SK-N-SH (cell line): ENCODE results near the gene MARS1. TPM values are rescaled to one million over a fixed set of nuclear protein-coding genes. Genes with fewer than 3 reads are reported as not detected.

Source experiments
- CTCF ChIA-PET: fragments of 300-600, 350-600 bp; formaldehyde crosslinking; extraction: SDS; loops from one replicate; lab custom pipeline; 2021; lab: Yijun Ruan, JAX
- POLR2A ChIA-PET: fragments of 350-600 bp; sonication (Branson Sonifier 250); formaldehyde crosslinking; extraction: SDS; loops from one replicate; lab custom pipeline; 2020; ENCODE audit warnings: antibody characterized with exemption, inconsistent platforms; lab: Yijun Ruan, JAX
- DNase-seq: peaks from one replicate; pipeline ENCODE4 v3.0.0; 2012
- H2AFZ ChIP-seq: fragments of 200-600 bp; sonication (generic); 2 replicates; pipeline ENCODE4 v1.8.1; 2016; ENCODE audit warnings: antibody characterized with exemption, mild to moderate bottlenecking, low read depth
- H3F3A ChIP-seq: fragments of 200-600 bp; sonication (generic); replicated peaks from 2 replicates; pipeline ENCODE3; 2016; ENCODE audit warnings: antibody characterized with exemption, mild to moderate bottlenecking; ENCODE audit not compliant: insufficient read depth
- H3K27ac ChIP-seq, 2 experiments: fragments of 200-500 bp in 1 of 2; fragments of 200-600 bp in 1 of 2; sonication (Bioruptor generic) in 1 of 2; sonication (generic), shearing (Covaris generic) in 1 of 2; 2 replicates each; pipeline versions ENCODE4 v1.5.1 to v1.6.1; 2014 to 2016; ENCODE audit warnings: low read depth in 2 of 2, inconsistent platforms in 1 of 2, low read length in 1 of 2, mild to moderate bottlenecking in 1 of 2, mixed read lengths in 1 of 2
- H3K27me3 ChIP-seq: fragments of 200-600 bp; sonication (generic), shearing (Covaris generic); 2 replicates; pipeline ENCODE4 v1.6.1; 2016; ENCODE audit warnings: mixed run types; ENCODE audit not compliant: insufficient read depth
- H3K36me3 ChIP-seq, 2 experiments: fragments of 200-500 bp in 1 of 2; fragments of 200-600 bp in 1 of 2; sonication (Bioruptor generic) in 1 of 2; sonication (generic) in 1 of 2; replicated peaks in 1 of 2; 2 replicates each; pipeline versions ENCODE3 to v1.5.1; 2014 to 2016; ENCODE audit warnings: low read length in 1 of 2, mild to moderate bottlenecking in 1 of 2; ENCODE audit not compliant: insufficient read depth in 2 of 2, control insufficient read depth in 1 of 2
- H3K4me1 ChIP-seq, 2 experiments: fragments of 200-500 bp in 1 of 2; fragments of 200-600 bp in 1 of 2; sonication (Bioruptor generic) in 1 of 2; sonication (generic), shearing (Covaris generic) in 1 of 2; 2 replicates each; pipeline versions ENCODE4 v1.5.1 to v1.6.1; 2014 to 2016; ENCODE audit warnings: low read depth in 1 of 2, low read length in 1 of 2, mixed run types in 1 of 2; ENCODE audit not compliant: insufficient read depth in 2 of 2, control insufficient read depth in 1 of 2
- H3K4me2 ChIP-seq: fragments of 200-600 bp; sonication (generic), shearing (Covaris generic); 2 replicates; pipeline ENCODE4 v1.6.1; 2017; ENCODE audit warnings: mixed run types
- H3K4me3 ChIP-seq, 2 experiments: fragments of 200-500 bp in 1 of 2; fragments of 200-600 bp in 1 of 2; sonication (Bioruptor generic) in 1 of 2; sonication (generic), shearing (Covaris generic) in 1 of 2; 2 replicates each; pipeline versions ENCODE4 v1.5.1 to v1.8.1; 2014 to 2016; ENCODE audit warnings: low read depth in 2 of 2, inconsistent platforms in 1 of 2, low read length in 1 of 2, mild to moderate bottlenecking in 1 of 2, mixed read lengths in 1 of 2, moderate library complexity in 1 of 2
- H3K79me2 ChIP-seq: fragments of 200-600 bp; sonication (generic); 2 replicates; pipeline ENCODE4 v1.8.1; 2017; ENCODE audit warnings: mild to moderate bottlenecking; ENCODE audit not compliant: insufficient read depth
- H3K9ac ChIP-seq: fragments of 200-600 bp; sonication (generic); 2 replicates; pipeline ENCODE4 v1.6.1; 2017; ENCODE audit warnings: mixed run types
- H3K9me2 ChIP-seq: fragments of 200-600 bp; sonication (generic); 2 replicates; pipeline ENCODE4 v1.6.1; 2017; ENCODE audit warnings: mixed run types
- H3K9me3 ChIP-seq: fragments of 200-600 bp; sonication (generic); 2 replicates; pipeline ENCODE4 v1.6.1; 2017; ENCODE audit warnings: mixed run types, mild to moderate bottlenecking, moderate library complexity
- H4K20me1 ChIP-seq: fragments of 200-600 bp; sonication (generic); 2 replicates; pipeline ENCODE4 v1.6.1; 2017; ENCODE audit warnings: mild to moderate bottlenecking, mixed run types; ENCODE audit not compliant: insufficient read depth
- ELF1 ChIP-seq: IDR thresholded peaks from 2 replicates; pipeline ENCODE4 v1.4.0; 2012
- EP300 ChIP-seq, 2 experiments: IDR thresholded peaks; 2 replicates each; pipeline versions ENCODE4 v1.4.0 to v1.6.1; 2012; ENCODE audit warnings: borderline replicate concordance in 1 of 2, low read depth in 1 of 2, low read length in 1 of 2
- EZH2phosphoT487 ChIP-seq: fragments of 200-600 bp; sonication (generic); IDR thresholded peaks from 2 replicates; pipeline ENCODE4 v1.6.1; 2017; ENCODE audit warnings: low read depth, mixed run types, mild to moderate bottlenecking, antibody characterized with exemption, moderate library complexity, borderline replicate concordance
- FOSL2 ChIP-seq: IDR thresholded peaks from 2 replicates; pipeline ENCODE4 v1.4.0; 2012; ENCODE audit warnings: low read depth, mild to moderate bottlenecking, moderate library complexity, borderline replicate concordance
- FOXJ3 ChIP-seq: sonication (generic); formaldehyde crosslinking; IDR thresholded peaks from 2 replicates; pipeline ENCODE4 v1.5.1; 2020; ENCODE audit warnings: mild to moderate bottlenecking, missing genetic modification reagents
- FOXM1 ChIP-seq: IDR thresholded peaks from 2 replicates; pipeline ENCODE4 v1.4.0; 2012; ENCODE audit warnings: low read depth, mild to moderate bottlenecking
- GABPA ChIP-seq: IDR thresholded peaks from 2 replicates; pipeline ENCODE4 v1.4.0; 2012; ENCODE audit warnings: low read depth, mild to moderate bottlenecking
- GATA2 ChIP-seq: sonication (generic); formaldehyde crosslinking; IDR thresholded peaks from 2 replicates; pipeline ENCODE4 v1.5.0; 2020; ENCODE audit warnings: mild to moderate bottlenecking, missing genetic modification reagents
- JUND ChIP-seq: IDR thresholded peaks from 2 replicates; pipeline ENCODE4 v1.4.0; 2012
- MEF2A ChIP-seq: IDR thresholded peaks from 2 replicates; pipeline ENCODE4 v1.4.0; 2012; ENCODE audit warnings: low read depth, borderline replicate concordance
- MXI1 ChIP-seq: IDR thresholded peaks from 2 replicates; pipeline ENCODE4 v1.6.1; 2012; ENCODE audit warnings: mild to moderate bottlenecking, low read depth, low read length, improper control_type of control experiment
- NRF1 ChIP-seq: IDR thresholded peaks from 2 replicates; pipeline ENCODE4 v1.6.1; 2012; ENCODE audit warnings: low read depth, mild to moderate bottlenecking, low read length
- POLR2AphosphoS5 ChIP-seq: IDR thresholded peaks from 2 replicates; pipeline ENCODE4 v1.6.1; 2012; ENCODE audit warnings: low read depth, low read length
- RAD21 ChIP-seq: IDR thresholded peaks from 2 replicates; pipeline ENCODE4 v1.6.1; 2012; ENCODE audit warnings: mild to moderate bottlenecking, low read length
- RCOR1 ChIP-seq: fragments of 150-350 bp; IDR thresholded peaks from 2 replicates; pipeline ENCODE4 v1.6.1; 2017; ENCODE audit warnings: antibody characterized with exemption, low read length
- RXRA ChIP-seq: IDR thresholded peaks from 2 replicates; pipeline ENCODE4 v1.4.0; 2012; ENCODE audit warnings: low read depth, mild to moderate bottlenecking, borderline replicate concordance
- SIN3A ChIP-seq: IDR thresholded peaks from 2 replicates; pipeline ENCODE4 v1.6.1; 2012; ENCODE audit warnings: low read depth, mild to moderate bottlenecking, low read length, moderate library complexity, borderline replicate concordance
- TAF1 ChIP-seq: IDR thresholded peaks from 2 replicates; pipeline ENCODE4 v1.6.1; 2012; ENCODE audit warnings: low read depth, mild to moderate bottlenecking, low read length, moderate library complexity, borderline replicate concordance
- TCF12 ChIP-seq: IDR thresholded peaks from 2 replicates; pipeline ENCODE4 v1.4.0; 2012
- TEAD4 ChIP-seq: IDR thresholded peaks from 2 replicates; pipeline ENCODE4 v1.4.0; 2012; ENCODE audit warnings: mild to moderate bottlenecking, borderline replicate concordance; ENCODE audit not compliant: insufficient read depth
- YY1 ChIP-seq: IDR thresholded peaks from 2 replicates; pipeline ENCODE4 v1.4.0; 2012; ENCODE audit warnings: low read depth, mild to moderate bottlenecking
- WGBS: methylation state at CpG from one replicate; pipeline ENCODE4 v1.1.6; 2017; ENCODE audit warnings: low lambda C conversion rate; 5-methylcytosine and 5-hydroxymethylcytosine counted together
- polyA plus RNA-seq, 3 experiments: library from polyadenylated mRNA; depleted of rRNA; stranded (reverse); fragments of >200 nt; gene quantifications; 2 replicates each; pipeline ENCODE4 v1.2.3, GENCODE V29; 2012
- TF ChIP-seq, protein P1 (sequence below): fragments of 150-350 bp; IDR thresholded peaks from 2 replicates; pipeline ENCODE4 v1.6.1; 2017; ENCODE audit warnings: antibody characterized with exemption, low read length, low read depth, borderline replicate concordance
- TF ChIP-seq, protein P2 (sequence below): fragments of 200-600 bp; sonication (generic); IDR thresholded peaks from 2 replicates; pipeline ENCODE4 v1.6.1; 2017; ENCODE audit warnings: antibody characterized with exemption, mild to moderate bottlenecking, moderate library complexity
- TF ChIP-seq, protein P3 (sequence below): IDR thresholded peaks from 2 replicates; pipeline ENCODE4; 2012
- TF ChIP-seq, protein P4 (sequence below): IDR thresholded peaks from 2 replicates; pipeline ENCODE4 v1.6.1; 2012; ENCODE audit warnings: mild to moderate bottlenecking, low read depth, low read length, moderate library complexity
- TF ChIP-seq, protein P5 (sequence below): IDR thresholded peaks from 2 replicates; pipeline ENCODE4 v1.4.0; 2012; ENCODE audit warnings: low read depth, borderline replicate concordance

Gene MARS1
- polyA plus RNA-seq, 1 of the 3 experiments (the other 2 are of a cell fraction), result 158 TPM

DNA sequence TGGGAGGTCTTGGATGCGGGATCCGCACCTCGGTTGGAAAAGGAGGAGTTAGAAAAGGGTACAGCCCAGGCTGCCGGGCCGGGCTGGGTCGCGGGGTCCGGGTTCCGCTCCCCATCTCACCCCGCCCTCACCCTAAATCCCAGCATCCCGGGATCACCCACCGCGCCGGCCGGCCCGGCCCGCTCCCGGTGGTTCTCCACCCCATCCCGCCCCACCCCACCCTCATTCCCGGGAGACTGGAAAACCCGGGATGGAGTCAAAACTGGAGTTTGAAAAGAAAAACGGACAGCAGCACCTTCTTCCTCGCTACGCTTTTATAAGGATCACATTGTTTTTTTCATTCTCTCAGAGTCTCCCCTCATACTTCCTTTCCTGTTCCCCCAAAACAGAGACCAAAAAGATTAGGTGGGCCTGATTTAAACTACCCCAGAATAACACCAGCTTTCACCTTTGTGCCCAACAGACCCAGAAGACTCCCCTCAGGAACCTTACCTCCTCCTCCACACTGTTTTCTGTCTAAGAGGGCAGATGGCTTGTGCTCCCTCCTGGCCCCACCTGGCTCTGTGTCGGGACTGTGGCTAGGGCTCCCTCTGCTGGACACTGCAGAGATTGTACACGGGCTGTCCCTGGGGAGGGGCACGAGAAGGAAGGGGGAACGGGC lies 25.5 kb upstream of the MARS1 start:
- POLR2A ChIA-PET, result no interaction called here
- DNase-seq, result peak; percentile 95
- Histone ChIP-seq H3K4me2 (peak overlapping the region; percentile 94), H3F3A (peaks cover 5% of the 10 kb centered on the region), H3K27me3 (peaks cover 13% of the 10 kb centered on the region; the same call in 1 of the 2 replicates), H3K4me3 (peak overlapping the region; percentile 60 to 90), H3K36me3 (no peaks in the 10 kb centered on the region), H3K79me2 (no peaks in the 10 kb centered on the region), H2AFZ (peak overlapping the region; percentile 84; the same call in 1 of the 2 replicates), H3K4me1 (peaks cover 0 to 20% of the 10 kb centered on the region in 2 experiments; a peak in 2 of 4 replicates), H3K9me2 (no peaks in the 10 kb centered on the region), H4K20me1 (no peaks in the 10 kb centered on the region), H3K27ac (peak overlapping the region; percentile 48 to 61; a peak in 3 of 4 replicates), H3K9me3 (no peaks in the 10 kb centered on the region), H3K9ac (peak overlapping the region; percentile 35; the same call in 1 of the 2 replicates)
- 3% methylated on average over 24 of the region's 28 CpGs for WGBS
- CTCF ChIA-PET, result interaction anchor here (0.6 to 13.7 kb wide), 36 partner anchors 9 to 1531 kb away, joined by 3 to 391 read pairs (median 4); partner anchors contain the start of genes B4GALNT1, DDIT3, INHBE and MARS1
- TF ChIP-seq RCOR1 (peak; percentile 60), FOXJ3 (CRISPR knock-in tag) (no peak), RXRA (no peak), TAF1 (no peak), RAD21 (peak; percentile 67), SIN3A (no peak; the same call in 1 of the 2 replicates), POLR2AphosphoS5 (no peak), TEAD4 (no peak), EZH2phosphoT487 (no peak), YY1 (peak; percentile 59; the same call in 1 of the 2 replicates), GATA2 (CRISPR knock-in tag) (no peak), MEF2A (no peak), FOSL2 (no peak), TCF12 (peak; percentile 45; the same call in 1 of the 2 replicates), NRF1 (no peak), EP300 (IDR thresholded peaks at IDR 0.05; ENCODE audit: borderline replicate concordance in 1 of 2, low read depth in 1 of 2, low read length in 1 of 2) (no peak), GABPA (no peak), ELF1 (no peak), MXI1 (0 out of 2 replicates have a peak, but pooled peaks have one; percentile 47), JUND (no peak; the same call in 1 of the 2 replicates), FOXM1 (no peak)
- TF ChIP-seq, protein P1, sequence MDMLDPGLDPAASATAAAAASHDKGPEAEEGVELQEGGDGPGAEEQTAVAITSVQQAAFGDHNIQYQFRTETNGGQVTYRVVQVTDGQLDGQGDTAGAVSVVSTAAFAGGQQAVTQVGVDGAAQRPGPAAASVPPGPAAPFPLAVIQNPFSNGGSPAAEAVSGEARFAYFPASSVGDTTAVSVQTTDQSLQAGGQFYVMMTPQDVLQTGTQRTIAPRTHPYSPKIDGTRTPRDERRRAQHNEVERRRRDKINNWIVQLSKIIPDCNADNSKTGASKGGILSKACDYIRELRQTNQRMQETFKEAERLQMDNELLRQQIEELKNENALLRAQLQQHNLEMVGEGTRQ, result no peak
- TF ChIP-seq, protein P2, sequence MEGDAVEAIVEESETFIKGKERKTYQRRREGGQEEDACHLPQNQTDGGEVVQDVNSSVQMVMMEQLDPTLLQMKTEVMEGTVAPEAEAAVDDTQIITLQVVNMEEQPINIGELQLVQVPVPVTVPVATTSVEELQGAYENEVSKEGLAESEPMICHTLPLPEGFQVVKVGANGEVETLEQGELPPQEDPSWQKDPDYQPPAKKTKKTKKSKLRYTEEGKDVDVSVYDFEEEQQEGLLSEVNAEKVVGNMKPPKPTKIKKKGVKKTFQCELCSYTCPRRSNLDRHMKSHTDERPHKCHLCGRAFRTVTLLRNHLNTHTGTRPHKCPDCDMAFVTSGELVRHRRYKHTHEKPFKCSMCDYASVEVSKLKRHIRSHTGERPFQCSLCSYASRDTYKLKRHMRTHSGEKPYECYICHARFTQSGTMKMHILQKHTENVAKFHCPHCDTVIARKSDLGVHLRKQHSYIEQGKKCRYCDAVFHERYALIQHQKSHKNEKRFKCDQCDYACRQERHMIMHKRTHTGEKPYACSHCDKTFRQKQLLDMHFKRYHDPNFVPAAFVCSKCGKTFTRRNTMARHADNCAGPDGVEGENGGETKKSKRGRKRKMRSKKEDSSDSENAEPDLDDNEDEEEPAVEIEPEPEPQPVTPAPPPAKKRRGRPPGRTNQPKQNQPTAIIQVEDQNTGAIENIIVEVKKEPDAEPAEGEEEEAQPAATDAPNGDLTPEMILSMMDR, result peak; percentile 98
- TF ChIP-seq, protein P3, sequence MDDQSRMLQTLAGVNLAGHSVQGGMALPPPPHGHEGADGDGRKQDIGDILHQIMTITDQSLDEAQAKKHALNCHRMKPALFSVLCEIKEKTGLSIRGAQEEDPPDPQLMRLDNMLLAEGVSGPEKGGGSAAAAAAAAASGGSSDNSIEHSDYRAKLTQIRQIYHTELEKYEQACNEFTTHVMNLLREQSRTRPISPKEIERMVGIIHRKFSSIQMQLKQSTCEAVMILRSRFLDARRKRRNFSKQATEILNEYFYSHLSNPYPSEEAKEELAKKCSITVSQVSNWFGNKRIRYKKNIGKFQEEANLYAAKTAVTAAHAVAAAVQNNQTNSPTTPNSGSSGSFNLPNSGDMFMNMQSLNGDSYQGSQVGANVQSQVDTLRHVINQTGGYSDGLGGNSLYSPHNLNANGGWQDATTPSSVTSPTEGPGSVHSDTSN, result no peak
- TF ChIP-seq, protein P4, sequence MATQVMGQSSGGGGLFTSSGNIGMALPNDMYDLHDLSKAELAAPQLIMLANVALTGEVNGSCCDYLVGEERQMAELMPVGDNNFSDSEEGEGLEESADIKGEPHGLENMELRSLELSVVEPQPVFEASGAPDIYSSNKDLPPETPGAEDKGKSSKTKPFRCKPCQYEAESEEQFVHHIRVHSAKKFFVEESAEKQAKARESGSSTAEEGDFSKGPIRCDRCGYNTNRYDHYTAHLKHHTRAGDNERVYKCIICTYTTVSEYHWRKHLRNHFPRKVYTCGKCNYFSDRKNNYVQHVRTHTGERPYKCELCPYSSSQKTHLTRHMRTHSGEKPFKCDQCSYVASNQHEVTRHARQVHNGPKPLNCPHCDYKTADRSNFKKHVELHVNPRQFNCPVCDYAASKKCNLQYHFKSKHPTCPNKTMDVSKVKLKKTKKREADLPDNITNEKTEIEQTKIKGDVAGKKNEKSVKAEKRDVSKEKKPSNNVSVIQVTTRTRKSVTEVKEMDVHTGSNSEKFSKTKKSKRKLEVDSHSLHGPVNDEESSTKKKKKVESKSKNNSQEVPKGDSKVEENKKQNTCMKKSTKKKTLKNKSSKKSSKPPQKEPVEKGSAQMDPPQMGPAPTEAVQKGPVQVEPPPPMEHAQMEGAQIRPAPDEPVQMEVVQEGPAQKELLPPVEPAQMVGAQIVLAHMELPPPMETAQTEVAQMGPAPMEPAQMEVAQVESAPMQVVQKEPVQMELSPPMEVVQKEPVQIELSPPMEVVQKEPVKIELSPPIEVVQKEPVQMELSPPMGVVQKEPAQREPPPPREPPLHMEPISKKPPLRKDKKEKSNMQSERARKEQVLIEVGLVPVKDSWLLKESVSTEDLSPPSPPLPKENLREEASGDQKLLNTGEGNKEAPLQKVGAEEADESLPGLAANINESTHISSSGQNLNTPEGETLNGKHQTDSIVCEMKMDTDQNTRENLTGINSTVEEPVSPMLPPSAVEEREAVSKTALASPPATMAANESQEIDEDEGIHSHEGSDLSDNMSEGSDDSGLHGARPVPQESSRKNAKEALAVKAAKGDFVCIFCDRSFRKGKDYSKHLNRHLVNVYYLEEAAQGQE, result no peak
- TF ChIP-seq, protein P5, sequence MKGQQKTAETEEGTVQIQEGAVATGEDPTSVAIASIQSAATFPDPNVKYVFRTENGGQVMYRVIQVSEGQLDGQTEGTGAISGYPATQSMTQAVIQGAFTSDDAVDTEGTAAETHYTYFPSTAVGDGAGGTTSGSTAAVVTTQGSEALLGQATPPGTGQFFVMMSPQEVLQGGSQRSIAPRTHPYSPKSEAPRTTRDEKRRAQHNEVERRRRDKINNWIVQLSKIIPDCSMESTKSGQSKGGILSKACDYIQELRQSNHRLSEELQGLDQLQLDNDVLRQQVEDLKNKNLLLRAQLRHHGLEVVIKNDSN, result no peak
